Measurements from ENCODE around the gene CSH2. TPM values are rescaled to one million over a fixed set of nuclear protein-coding genes. Genes with fewer than 3 reads are reported as not detected.
"Not testable (repeated sequence)": the region's sequence is repeated elsewhere in the genome, so short reads cannot be mapped to it uniquely, and the experiment has no call there.

Gene CSH2
- not detected for total RNA-seq
- not detected for polyA plus RNA-seq

DNA sequence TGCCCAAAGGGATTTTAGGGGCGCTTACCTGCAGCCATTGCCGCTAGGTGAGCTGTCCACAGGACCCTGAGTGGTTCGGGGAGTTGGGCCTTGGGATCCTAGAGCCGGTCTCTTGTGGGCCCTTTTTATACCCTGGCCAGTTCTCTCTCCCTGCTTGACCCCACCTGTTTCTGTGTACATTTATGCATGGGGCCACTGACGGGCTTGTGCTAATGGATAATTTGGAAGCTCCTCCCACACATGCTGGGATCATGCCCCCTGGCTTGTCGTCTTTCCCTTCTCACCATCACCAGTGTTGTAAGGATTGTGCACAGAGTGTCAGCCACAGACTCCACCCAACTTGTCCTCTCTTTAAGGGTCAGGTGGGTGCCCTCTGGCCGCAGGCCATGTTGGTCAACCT, at the start of gene CSH2:
CSH2 (minus strand) TSS at position 101 of the 400 bp plus-strand sequence; CDS start at position 38, 63 bp downstream.
- H3K36me3 Mint-ChIP-seq; H3K4me3 Mint-ChIP-seq; CTCF ChIA-PET; H3K9me3 ChIP-seq (ENCODE audit: low read length); H3K36me3 ChIP-seq (ENCODE audit: insufficient read depth, low read length); H3K27ac ChIP-seq (ENCODE audit: low read depth, low read length); H3K9me3 Mint-ChIP-seq; H3K27me3 Mint-ChIP-seq; H3K4me1 Mint-ChIP-seq; H3K27ac Mint-ChIP-seq; POLR2A ChIA-PET; H3K4me1 ChIP-seq (ENCODE audit: insufficient read depth, low read length); H3K4me3 ChIP-seq (ENCODE audit: low read length); H3K27me3 ChIP-seq (ENCODE audit: insufficient read depth, low read length, poor library complexity, severe bottlenecking); DNase-seq: not testable (repeated sequence)

DNA sequence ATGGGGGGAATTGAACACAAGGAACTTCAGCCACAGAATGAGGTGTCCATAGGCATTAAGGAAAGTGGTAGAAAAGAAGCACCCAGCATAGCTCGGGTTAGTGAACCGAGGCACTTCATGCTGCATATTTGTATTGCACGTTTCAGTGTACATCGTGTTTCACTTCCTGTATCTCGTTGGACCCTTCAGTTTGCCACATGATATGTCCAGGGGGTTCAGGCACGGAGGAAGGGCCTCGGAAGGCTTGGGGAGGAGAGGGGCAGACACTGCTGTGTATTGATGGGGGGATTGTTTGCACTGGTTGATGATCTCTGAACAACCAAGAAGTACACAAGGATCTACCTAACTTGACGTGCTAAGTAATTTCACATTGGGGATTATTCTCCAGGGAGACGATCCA, 48.9 kb upstream of the CSH2 start:
- H3K4me3 ChIP-seq (ENCODE audit: low read length); H3K4me3 Mint-ChIP-seq; H3K4me1 ChIP-seq (ENCODE audit: insufficient read depth, low read length); H3K27ac ChIP-seq (ENCODE audit: low read depth, low read length); H3K36me3 ChIP-seq (ENCODE audit: insufficient read depth, low read length); POLR2A ChIA-PET; DNase-seq; H3K27me3 ChIP-seq (ENCODE audit: insufficient read depth, low read length, poor library complexity, severe bottlenecking); H3K27me3 Mint-ChIP-seq; H3K36me3 Mint-ChIP-seq; H3K9me3 Mint-ChIP-seq; H3K27ac Mint-ChIP-seq; H3K9me3 ChIP-seq (ENCODE audit: low read length): not testable (repeated sequence)
- H3K4me1 Mint-ChIP-seq, result peaks cover 6 to 10% (median 10%) of the 10 kb centered on the region in 3 donors
- CTCF ChIA-PET, result interaction anchor here (0.7 to 15.5 kb wide), 4 partner anchors 24 to 426 kb away, joined by 3 to 212 read pairs (median 10); no protein-coding TSS in a partner anchor

- H3K4me1 ChIP-seq (ENCODE audit: insufficient read depth, low read length); H3K36me3 ChIP-seq (ENCODE audit: insufficient read depth, low read length); H3K36me3 Mint-ChIP-seq; H3K9me3 ChIP-seq (ENCODE audit: low read length); H3K27me3 Mint-ChIP-seq; H3K27ac ChIP-seq (ENCODE audit: low read depth, low read length); H3K4me3 ChIP-seq (ENCODE audit: low read length); H3K9me3 Mint-ChIP-seq; POLR2A ChIA-PET; DNase-seq; H3K4me3 Mint-ChIP-seq; H3K27me3 ChIP-seq (ENCODE audit: insufficient read depth, low read length, poor library complexity, severe bottlenecking): not testable (repeated sequence)
- peaks cover 6 to 10% (median 10%) of the 10 kb centered on the region in 3 donors for H3K4me1 Mint-ChIP-seq
- peak overlapping the region in 1 of 8 donors; percentile 42 for H3K27ac Mint-ChIP-seq
- CTCF ChIA-PET, result interaction anchor here (0.9 to 15.5 kb wide), 12 partner anchors 10 to 211 kb away, joined by 3 to 212 read pairs (median 14); partner anchors contain the start of genes CD79B, CSHL1, ERN1 and ICAM2
Observed at GRCh38 chr17:63920779-63921178, 47.3 kb upstream of the CSH2 start.

GRCh38 chr17:63920050-63920449, 46.6 kb upstream of the CSH2 start:
- not testable (repeated sequence) for H3K27me3 ChIP-seq (ENCODE audit: insufficient read depth, low read length, poor library complexity, severe bottlenecking)

DNA sequence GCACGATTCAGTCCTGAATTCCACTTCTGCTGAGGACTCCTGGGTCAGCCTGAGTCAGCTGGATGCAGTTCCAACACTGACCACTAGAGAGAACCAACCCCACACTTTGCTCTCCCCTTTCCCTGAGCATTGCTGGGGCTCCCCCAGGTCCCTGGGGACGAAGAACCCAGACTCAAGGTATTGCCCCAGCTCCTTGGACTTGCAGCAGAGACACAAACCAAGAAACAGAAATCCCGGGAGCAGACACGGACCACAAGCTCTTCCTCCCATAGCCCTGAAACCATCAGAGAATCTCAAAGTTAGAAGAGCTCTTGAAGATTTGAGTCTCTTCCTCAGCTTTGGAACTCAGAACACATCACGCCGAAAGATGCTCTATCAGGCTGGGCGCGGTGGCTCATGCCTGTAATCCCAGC, 45.8 kb upstream of the CSH2 start:
- H3K4me1 Mint-ChIP-seq, result peaks cover 6 to 10% (median 10%) of the 10 kb centered on the region in 3 donors
- ChIA-PET POLR2A (interaction anchor here (0.7 to 2.5 kb wide), 5 partner anchors 48 to 227 kb away, joined by 4 to 13 read pairs (median 7); partner anchors contain the start of gene ICAM2), CTCF (interaction anchor here (0.8 to 15.5 kb wide), 48 partner anchors 8 to 363 kb away, joined by 3 to 212 read pairs (median 4); partner anchors contain the start of genes CD79B, CSHL1, ERN1 and ICAM2)
- Histone ChIP-seq H3K4me1 (ENCODE audit: insufficient read depth, low read length) (peaks cover 8% of the 10 kb centered on the region), H3K9me3 (ENCODE audit: low read length) (no peaks in the 10 kb centered on the region), H3K27ac (ENCODE audit: low read depth, low read length) (no peak overlapping the region), H3K36me3 (ENCODE audit: insufficient read depth, low read length) (no peaks in the 10 kb centered on the region), H3K27me3 (ENCODE audit: insufficient read depth, low read length, poor library complexity, severe bottlenecking) (no peaks in the 10 kb centered on the region), H3K4me3 (ENCODE audit: low read length) (no peak overlapping the region)
- no peaks in the 10 kb centered on the region for H3K9me3 Mint-ChIP-seq
- peak; percentile 57 to 81 (median 71) for DNase-seq
- no peaks in the 10 kb centered on the region for H3K36me3 Mint-ChIP-seq
- no peak overlapping the region for H3K4me3 Mint-ChIP-seq
- H3K27ac Mint-ChIP-seq, result peak overlapping the region in 5 of 8 donors; percentile 17 to 78 (median 63)
- peaks cover 0 to 3% of the 10 kb centered on the region in 2 donors for H3K27me3 Mint-ChIP-seq

More at GRCh38 chr17:63920050-63920449, 46.6 kb upstream of the CSH2 start:
- ChIA-PET CTCF (interaction anchor here (0.8 to 15.5 kb wide), 40 partner anchors 7 to 234 kb away, joined by 3 to 212 read pairs (median 5); partner anchors contain the start of genes CD79B, CSHL1, ERN1 and ICAM2), POLR2A (interaction anchor here (0.7 to 2.5 kb wide), 5 partner anchors 47 to 226 kb away, joined by 4 to 13 read pairs (median 7); partner anchors contain the start of gene ICAM2)
- DNase-seq; H3K27me3 Mint-ChIP-seq; H3K4me3 Mint-ChIP-seq; H3K27ac ChIP-seq (ENCODE audit: low read depth, low read length); H3K36me3 Mint-ChIP-seq; H3K9me3 ChIP-seq (ENCODE audit: low read length); H3K36me3 ChIP-seq (ENCODE audit: insufficient read depth, low read length); H3K9me3 Mint-ChIP-seq; H3K4me1 ChIP-seq (ENCODE audit: insufficient read depth, low read length); H3K4me3 ChIP-seq (ENCODE audit: low read length): not testable (repeated sequence)
- Mint-ChIP-seq H3K4me1 (peaks cover 6 to 10% (median 10%) of the 10 kb centered on the region in 3 donors), H3K27ac (peak overlapping the region in 2 of 8 donors; percentile 55 to 58)

DNA sequence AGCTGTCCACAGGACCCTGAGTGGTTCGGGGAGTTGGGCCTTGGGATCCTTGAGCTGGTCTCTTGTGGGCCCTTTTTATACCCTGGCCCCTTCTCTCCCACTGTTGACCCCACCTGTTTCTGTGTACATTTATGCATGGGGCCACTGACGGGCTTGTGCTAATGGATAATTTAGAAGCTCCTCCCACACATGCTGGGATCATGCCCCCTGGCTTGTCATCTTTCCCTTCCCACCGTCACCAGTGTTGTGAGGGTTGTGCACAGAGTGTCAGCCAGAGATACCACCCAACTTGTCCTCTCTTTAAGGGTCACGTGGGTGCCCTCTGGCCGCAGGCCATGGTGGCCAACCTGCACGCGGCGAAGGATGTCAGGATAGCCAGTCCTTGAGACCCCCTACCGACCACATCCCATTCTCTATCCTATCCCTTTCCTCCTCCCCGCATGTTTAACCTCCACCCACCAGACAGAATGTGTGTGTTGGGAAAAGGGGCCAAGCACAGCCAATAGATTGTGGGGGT, 45.4 kb upstream of the CSH2 start, which contains the start of gene GH1:
GH1 (minus strand) TSS at position 51 of the 517 bp plus-strand sequence. CDS start 63 bp downstream, outside the sequence.
- POLR2A ChIA-PET, result interaction anchor here (1.2 to 2.5 kb wide), 3 partner anchors 101 to 215 kb away, joined by 4 to 13 read pairs (median 9); partner anchors contain the start of gene ICAM2
- H3K4me3 Mint-ChIP-seq; H3K36me3 ChIP-seq (ENCODE audit: insufficient read depth, low read length); H3K9me3 ChIP-seq (ENCODE audit: low read length); H3K27me3 ChIP-seq (ENCODE audit: insufficient read depth, low read length, poor library complexity, severe bottlenecking); H3K4me3 ChIP-seq (ENCODE audit: low read length); H3K4me1 ChIP-seq (ENCODE audit: insufficient read depth, low read length); H3K27ac ChIP-seq (ENCODE audit: low read depth, low read length); H3K9me3 Mint-ChIP-seq; DNase-seq; H3K36me3 Mint-ChIP-seq; H3K27me3 Mint-ChIP-seq: not testable (repeated sequence)
- Mint-ChIP-seq H3K4me1 (peaks cover 6 to 10% (median 10%) of the 10 kb centered on the region in 3 donors), H3K27ac (peak within 1 kb of the TSS in 5 of 8 donors; percentile 17 to 78 (median 63))
- CTCF ChIA-PET, result interaction anchor here (0.9 to 15.5 kb wide), 43 partner anchors 8 to 364 kb away, joined by 3 to 212 read pairs (median 5); partner anchors contain the start of genes CD79B, CSHL1, ERN1 and ICAM2

DNA sequence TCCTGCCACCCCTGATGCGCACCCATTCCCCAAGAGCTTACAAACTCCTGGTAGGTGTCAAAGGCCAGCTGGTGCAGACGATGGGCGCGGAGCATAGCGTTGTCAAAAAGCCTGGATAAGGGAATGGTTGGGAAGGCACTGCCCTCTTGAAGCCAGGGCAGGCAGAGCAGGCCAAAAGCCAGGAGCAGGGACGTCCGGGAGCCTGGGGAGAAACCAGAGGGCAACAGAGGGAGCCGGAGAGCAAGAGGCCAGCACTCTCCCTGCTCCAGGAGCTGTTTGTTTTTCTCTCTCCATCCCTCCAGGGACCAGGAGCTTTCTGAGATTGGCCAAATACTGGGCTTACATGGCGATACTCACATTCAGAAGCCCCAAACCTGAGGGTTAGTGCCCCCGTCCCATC, 44.8 kb upstream of the CSH2 start:
- POLR2A ChIA-PET, result interaction anchor here (2.5 kb wide), 1 partner anchor 107 kb away, joined by 13 read pairs; no protein-coding TSS in a partner anchor
- Histone ChIP-seq H3K27me3 (ENCODE audit: insufficient read depth, low read length, poor library complexity, severe bottlenecking) (no peaks in the 10 kb centered on the region), H3K9me3 (ENCODE audit: low read length) (no peaks in the 10 kb centered on the region), H3K36me3 (ENCODE audit: insufficient read depth, low read length) (no peaks in the 10 kb centered on the region), H3K4me3 (ENCODE audit: low read length) (no peak overlapping the region), H3K27ac (ENCODE audit: low read depth, low read length) (no peak overlapping the region), H3K4me1 (ENCODE audit: insufficient read depth, low read length) (peaks cover 8% of the 10 kb centered on the region)
- H3K27me3 Mint-ChIP-seq, result peaks cover 0 to 3% of the 10 kb centered on the region in 2 donors
- no peak overlapping the region for H3K27ac Mint-ChIP-seq
- no peaks in the 10 kb centered on the region for H3K9me3 Mint-ChIP-seq
- H3K4me1 Mint-ChIP-seq, result peaks cover 6 to 10% (median 10%) of the 10 kb centered on the region in 3 donors
- DNase-seq, result no peak
- CTCF ChIA-PET, result interaction anchor here (1.0 to 15.5 kb wide), 22 partner anchors 7 to 364 kb away, joined by 3 to 212 read pairs (median 10); partner anchors contain the start of genes CD79B, CSHL1, ERN1 and ICAM2
- H3K36me3 Mint-ChIP-seq, result no peaks in the 10 kb centered on the region
- no peak overlapping the region for H3K4me3 Mint-ChIP-seq

GRCh38 chr17:63917646-63918045, 44.2 kb upstream of the CSH2 start:
- Mint-ChIP-seq H3K27me3 (peaks cover 0 to 3% of the 10 kb centered on the region in 2 donors), H3K4me3 (no peak overlapping the region), H3K36me3 (no peaks in the 10 kb centered on the region), H3K4me1 (peaks cover 6 to 10% (median 10%) of the 10 kb centered on the region in 3 donors), H3K9me3 (no peaks in the 10 kb centered on the region), H3K27ac (no peak overlapping the region)
- DNase-seq, result no peak
- ChIA-PET POLR2A (interaction anchor here (2.5 kb wide), 1 partner anchor 108 kb away, joined by 13 read pairs; no protein-coding TSS in a partner anchor), CTCF (interaction anchor here (1.0 to 15.5 kb wide), 10 partner anchors 13 to 214 kb away, joined by 3 to 212 read pairs (median 12); partner anchors contain the start of genes ERN1 and ICAM2)
- Histone ChIP-seq H3K27ac (ENCODE audit: low read depth, low read length) (no peak overlapping the region), H3K9me3 (ENCODE audit: low read length) (no peaks in the 10 kb centered on the region), H3K4me1 (ENCODE audit: insufficient read depth, low read length) (peaks cover 8% of the 10 kb centered on the region), H3K36me3 (ENCODE audit: insufficient read depth, low read length) (no peaks in the 10 kb centered on the region), H3K27me3 (ENCODE audit: insufficient read depth, low read length, poor library complexity, severe bottlenecking) (no peaks in the 10 kb centered on the region), H3K4me3 (ENCODE audit: low read length) (no peak overlapping the region)

All from CD8-positive, alpha-beta memory T cell (primary cell).